ENCODE data around the gene SAA2. TPM values are rescaled to one million over a fixed set of nuclear protein-coding genes. Genes with fewer than 3 reads are reported as not detected.
A peak's percentile ranks its signal among the peaks of the same experiment; 100 is the strongest.

The SAA2 gene
- total and polyA plus RNA-seq, 2 donors (not counting 1 experiment from before 2014, with no cell fraction given) = not detected

- Histone ChIP-seq H3K27ac (ENCODE audit: insufficient read depth, low read length) (no peak overlapping the region), H4K20me1 (ENCODE audit: control insufficient read depth, extremely low read depth, insufficient read depth, low read length) (no peaks in the 10 kb centered on the region), H2AFZ (ENCODE audit: low read length) (no peak overlapping the region), H3K9me3 (ENCODE audit: control insufficient read depth, insufficient read depth, low read depth, low read length) (no peaks in the 10 kb centered on the region), H3K9ac (ENCODE audit: insufficient read depth, low read length) (no peak overlapping the region), H3K4me1 (ENCODE audit: control insufficient read depth, extremely low read depth, insufficient read depth, low read length) (no peaks in the 10 kb centered on the region), H3K4me2 (ENCODE audit: extremely low read depth, insufficient read depth, low read length) (no peak overlapping the region), H3K27me3 (ENCODE audit: control insufficient read depth, insufficient read depth, low read length) (no peaks in the 10 kb centered on the region), H3K79me2 (ENCODE audit: control insufficient read depth, insufficient read depth, low read length) (no peaks in the 10 kb centered on the region), H3K36me3 (ENCODE audit: control insufficient read depth, insufficient read depth, low read length) (peaks cover 5% of the 10 kb centered on the region), H3K4me3 (replicated peaks in 1 of 4; ENCODE audit: control extremely low read depth in 1 of 4, insufficient read depth in 1 of 4, low read depth in 3 of 4, low read length in 4 of 4) (no peak overlapping the region)
- TF ChIP-seq CTCF (conservative IDR thresholded peaks at IDR 0.05 in 1 of 2, IDR thresholded peaks at IDR 0.05 in 1 of 2; ENCODE audit: low read depth in 1 of 2, low read length in 2 of 2) (no peak), EZH2 (IDR thresholded peaks at IDR 0.05; ENCODE audit: low read length, missing control alignments) (no peak)
- no peak for DNase-seq (ENCODE audit: low read depth in 2 of 2)
Measured at GRCh38 chr11:18288911-18289310, 40.4 kb upstream of the SAA2 start.

GRCh38 chr11:18285841-18286240, 37.4 kb upstream of the SAA2 start:
- TF ChIP-seq EZH2 (IDR thresholded peaks at IDR 0.05; ENCODE audit: low read length, missing control alignments) = no peak
- peak in 1 of 2 donors; percentile 5 for DNase-seq (ENCODE audit: low read depth in 2 of 2)

GRCh38 chr11:18282626-18283025, 34.2 kb upstream of the SAA2 start:
- Histone ChIP-seq H2AFZ (ENCODE audit: low read length) (no peak overlapping the region), H3K4me3 (replicated peaks in 1 of 4; ENCODE audit: control extremely low read depth in 1 of 4, insufficient read depth in 1 of 4, low read depth in 3 of 4, low read length in 4 of 4) (no peak overlapping the region), H3K27me3 (ENCODE audit: control insufficient read depth, insufficient read depth, low read length) (no peaks in the 10 kb centered on the region), H3K4me2 (ENCODE audit: extremely low read depth, insufficient read depth, low read length) (no peak overlapping the region), H3K36me3 (ENCODE audit: control insufficient read depth, insufficient read depth, low read length) (peaks cover 2% of the 10 kb centered on the region), H3K9ac (ENCODE audit: insufficient read depth, low read length) (no peak overlapping the region), H4K20me1 (ENCODE audit: control insufficient read depth, extremely low read depth, insufficient read depth, low read length) (no peaks in the 10 kb centered on the region), H3K27ac (ENCODE audit: insufficient read depth, low read length) (no peak overlapping the region), H3K4me1 (ENCODE audit: control insufficient read depth, extremely low read depth, insufficient read depth, low read length) (no peaks in the 10 kb centered on the region), H3K9me3 (ENCODE audit: control insufficient read depth, insufficient read depth, low read depth, low read length) (no peaks in the 10 kb centered on the region), H3K79me2 (ENCODE audit: control insufficient read depth, insufficient read depth, low read length) (no peaks in the 10 kb centered on the region)
- TF ChIP-seq EZH2 (IDR thresholded peaks at IDR 0.05; ENCODE audit: low read length, missing control alignments) = no peak
- TF ChIP-seq CTCF (conservative IDR thresholded peaks at IDR 0.05 in 1 of 2, IDR thresholded peaks at IDR 0.05 in 1 of 2; ENCODE audit: low read depth in 1 of 2, low read length in 2 of 2) = no peak
- DNase-seq (ENCODE audit: low read depth in 2 of 2) = no peak

More at GRCh38 chr11:18285841-18286240, 37.4 kb upstream of the SAA2 start:
- Histone ChIP-seq H3K36me3 (ENCODE audit: control insufficient read depth, insufficient read depth, low read length) (peaks cover 3% of the 10 kb centered on the region), H3K4me3 (replicated peaks in 1 of 4; ENCODE audit: control extremely low read depth in 1 of 4, insufficient read depth in 1 of 4, low read depth in 3 of 4, low read length in 4 of 4) (no peak overlapping the region), H4K20me1 (ENCODE audit: control insufficient read depth, extremely low read depth, insufficient read depth, low read length) (no peaks in the 10 kb centered on the region), H3K4me1 (ENCODE audit: control insufficient read depth, extremely low read depth, insufficient read depth, low read length) (no peaks in the 10 kb centered on the region), H3K4me2 (ENCODE audit: extremely low read depth, insufficient read depth, low read length) (no peak overlapping the region), H3K27ac (ENCODE audit: insufficient read depth, low read length) (no peak overlapping the region), H2AFZ (ENCODE audit: low read length) (no peak overlapping the region), H3K9ac (ENCODE audit: insufficient read depth, low read length) (no peak overlapping the region), H3K79me2 (ENCODE audit: control insufficient read depth, insufficient read depth, low read length) (no peaks in the 10 kb centered on the region), H3K9me3 (ENCODE audit: control insufficient read depth, insufficient read depth, low read depth, low read length) (no peaks in the 10 kb centered on the region), H3K27me3 (ENCODE audit: control insufficient read depth, insufficient read depth, low read length) (no peaks in the 10 kb centered on the region)

Data from fibroblast of lung (primary cell).